ACC112 (cell line): ENCODE measurements around the gene ANKS1B.
"Not testable (repeated sequence)": the region's sequence is repeated elsewhere in the genome, so short reads cannot be mapped to it uniquely, and the experiment has no call there.

Experiments used
- H2AFZ ChIP-seq: fragments of 200-600 bp; sonication (generic); one replicate; pipeline ENCODE4 v1.6.0; 2017; ENCODE audit warnings: antibody characterized with exemption, low read length; ENCODE audit not compliant: unreplicated experiment
- H3K27ac ChIP-seq: fragments of 200-600 bp; sonication (generic); 2 replicates; pipeline ENCODE4 v1.5.1; 2014; ENCODE audit warnings: low read depth, mild to moderate bottlenecking, antibody characterized with exemption, low read length, moderate library complexity
- H3K27me3 ChIP-seq: fragments of 200-600 bp; sonication (generic); 2 replicates; pipeline ENCODE4 v1.6.1; 2014; ENCODE audit warnings: mild to moderate bottlenecking, antibody characterized with exemption, low read length, moderate library complexity, mixed read lengths; ENCODE audit not compliant: insufficient read depth
- H3K36me3 ChIP-seq: fragments of 200-600 bp; sonication (generic); 2 replicates; pipeline ENCODE4 v1.6.1; 2016; ENCODE audit warnings: mild to moderate bottlenecking, antibody characterized with exemption, low read length, moderate library complexity, mixed read lengths; ENCODE audit not compliant: insufficient read depth
- H3K4me1 ChIP-seq: fragments of 200-600 bp; sonication (generic); one replicate; pipeline ENCODE4 v1.6.1; 2016; ENCODE audit warnings: low read length, mixed read lengths; ENCODE audit not compliant: insufficient read depth, unreplicated experiment, control insufficient read depth
- H3K4me3 ChIP-seq: fragments of 200-600 bp; sonication (generic); 2 replicates; pipeline ENCODE4 v1.5.1; 2014; ENCODE audit warnings: mild to moderate bottlenecking, low read depth, low read length
- H3K79me2 ChIP-seq: fragments of 200-600 bp; sonication (generic); one replicate; pipeline ENCODE4 v1.6.0; 2016; ENCODE audit warnings: low read length; ENCODE audit not compliant: control insufficient read depth, unreplicated experiment, insufficient read depth

The ANKS1B gene

GRCh38 chr12:99984271-99985128 lies at the start of gene ANKS1B:
Gene ANKS1B (minus strand): TSS chr12:99984936. CDS start chr12:99984237, 699 bp downstream.
- Histone ChIP-seq H3K27ac (peak within 1 kb of the TSS; percentile 9; the same call in 1 of the 2 replicates), H3K4me1 (peaks cover 8% of the 10 kb centered on the region), H3K36me3 (no peaks in the 10 kb centered on the region), H2AFZ (peak within 1 kb of the TSS; percentile 85), H3K4me3 (peak within 1 kb of the TSS; percentile 88), H3K79me2 (no peaks in the 10 kb centered on the region), H3K27me3 (peaks cover 7% of the 10 kb centered on the region; the same call in 1 of the 2 replicates)

- H3K79me2 ChIP-seq, result no peaks in the 10 kb centered on the region
- no peak overlapping the region for H2AFZ ChIP-seq
- H3K36me3 ChIP-seq, result peaks cover 3% of the 10 kb centered on the region; the same call in 1 of the 2 replicates
- H3K27ac ChIP-seq, result no peak overlapping the region
- H3K4me3 ChIP-seq, result no peak overlapping the region
- no peaks in the 10 kb centered on the region for H3K27me3 ChIP-seq
- H3K4me1 ChIP-seq, result no peaks in the 10 kb centered on the region
Observed at GRCh38 chr12:100031836-100032235, 47.1 kb upstream of the ANKS1B start.

GRCh38 chr12:100027671-100028070 lies 42.9 kb upstream of the ANKS1B start:
- Histone ChIP-seq H2AFZ (no peak overlapping the region), H3K27ac (no peak overlapping the region), H3K4me1 (no peaks in the 10 kb centered on the region), H3K27me3 (no peaks in the 10 kb centered on the region), H3K36me3 (no peaks in the 10 kb centered on the region), H3K79me2 (no peaks in the 10 kb centered on the region), H3K4me3 (no peak overlapping the region)

GRCh38 chr12:100026241-100026640 lies 41.5 kb upstream of the ANKS1B start:
- no peak overlapping the region for H3K27ac ChIP-seq
- H3K4me1 ChIP-seq, result no peaks in the 10 kb centered on the region
- H2AFZ ChIP-seq, result no peak overlapping the region
- H3K79me2 ChIP-seq, result no peaks in the 10 kb centered on the region
- H3K4me3 ChIP-seq, result no peak overlapping the region
- no peaks in the 10 kb centered on the region for H3K27me3 ChIP-seq
- H3K36me3 ChIP-seq, result no peaks in the 10 kb centered on the region

- Histone ChIP-seq H3K27ac (no peak overlapping the region), H3K4me1 (no peaks in the 10 kb centered on the region), H3K79me2 (no peaks in the 10 kb centered on the region), H3K4me3 (no peak overlapping the region), H3K27me3 (no peaks in the 10 kb centered on the region), H2AFZ (no peak overlapping the region), H3K36me3 (no peaks in the 10 kb centered on the region)
Observed at GRCh38 chr12:100024974-100025555, 40.3 kb upstream of the ANKS1B start.

- no peaks in the 10 kb centered on the region for H3K4me1 ChIP-seq
- H2AFZ ChIP-seq, result no peak overlapping the region
- no peaks in the 10 kb centered on the region for H3K36me3 ChIP-seq
- H3K4me3 ChIP-seq, result no peak overlapping the region
- H3K27ac ChIP-seq, result no peak overlapping the region
- H3K27me3 ChIP-seq, result no peaks in the 10 kb centered on the region
- H3K79me2 ChIP-seq, result no peaks in the 10 kb centered on the region
Observed at GRCh38 chr12:100020370-100020769, 35.6 kb upstream of the ANKS1B start.

GRCh38 chr12:100017056-100017455 lies 32.3 kb upstream of the ANKS1B start:
- H3K79me2 ChIP-seq, result no peaks in the 10 kb centered on the region
- H3K36me3 ChIP-seq, result no peaks in the 10 kb centered on the region
- H3K4me1 ChIP-seq, result no peaks in the 10 kb centered on the region
- no peak overlapping the region for H3K4me3 ChIP-seq
- H2AFZ ChIP-seq, result no peak overlapping the region
- no peak overlapping the region for H3K27ac ChIP-seq
- no peaks in the 10 kb centered on the region for H3K27me3 ChIP-seq

- H3K27me3 ChIP-seq, H3K27ac ChIP-seq, H3K4me1 ChIP-seq, H3K36me3 ChIP-seq, H2AFZ ChIP-seq, H3K79me2 ChIP-seq, H3K4me3 ChIP-seq: not testable (repeated sequence)
Observed at GRCh38 chr12:100016304-100016703, 31.6 kb upstream of the ANKS1B start.

- not testable (repeated sequence) for H3K27me3 ChIP-seq, H3K79me2 ChIP-seq, H3K4me1 ChIP-seq, H3K27ac ChIP-seq, H3K4me3 ChIP-seq, H3K36me3 ChIP-seq, H2AFZ ChIP-seq
Observed at GRCh38 chr12:100005846-100006245, 21.1 kb upstream of the ANKS1B start.

- Histone ChIP-seq H3K4me1 (no peaks in the 10 kb centered on the region), H3K36me3 (no peaks in the 10 kb centered on the region), H3K4me3 (no peak overlapping the region), H3K79me2 (no peaks in the 10 kb centered on the region), H3K27me3 (no peaks in the 10 kb centered on the region), H3K27ac (no peak overlapping the region), H2AFZ (no peak overlapping the region)
Observed at GRCh38 chr12:99997806-99998205, 13.1 kb upstream of the ANKS1B start.

GRCh38 chr12:99996095-99996494 lies 11.4 kb upstream of the ANKS1B start:
- no peaks in the 10 kb centered on the region for H3K36me3 ChIP-seq
- no peak overlapping the region for H3K27ac ChIP-seq
- no peaks in the 10 kb centered on the region for H3K27me3 ChIP-seq
- no peak overlapping the region for H2AFZ ChIP-seq
- no peaks in the 10 kb centered on the region for H3K79me2 ChIP-seq
- no peak overlapping the region for H3K4me3 ChIP-seq
- H3K4me1 ChIP-seq, result no peaks in the 10 kb centered on the region
